Astrocyte (in vitro differentiated cells and primary cell): ENCODE results near the gene SHROOM3. TPM values are rescaled to one million over a fixed set of nuclear protein-coding genes. Genes with fewer than 3 reads are reported as not detected.

Source experiments
- DNase-seq: peaks from one replicate; pipeline ENCODE4 v3.0.0-alpha.2; 2010; ENCODE audit warnings: low read depth
- FAIRE-seq: peaks from 2 replicates; lab custom pipeline; 2011; peaks lifted over from hg19 to GRCh38; lab: Jason Lieb, UNC
- H2AFZ ChIP-seq: 2 replicates; pipeline ENCODE4 v1.6.0; 2012; ENCODE audit warnings: low read depth, low read length, inconsistent platforms
- H3K27ac ChIP-seq: 2 replicates; pipeline ENCODE4 v1.5.1; 2011; ENCODE audit warnings: low read depth, low read length, inconsistent platforms
- H3K27me3 ChIP-seq: 2 replicates; pipeline ENCODE4 v1.6.0; 2011; ENCODE audit warnings: low read length, inconsistent platforms; ENCODE audit not compliant: insufficient read depth
- H3K36me3 ChIP-seq: 2 replicates; pipeline ENCODE4 v1.5.1; 2011; ENCODE audit warnings: low read length, inconsistent platforms; ENCODE audit not compliant: insufficient read depth
- H3K4me1 ChIP-seq: 2 replicates; pipeline ENCODE4 v1.5.1; 2011; ENCODE audit warnings: low read length, inconsistent platforms; ENCODE audit not compliant: insufficient read depth
- H3K4me2 ChIP-seq: 2 replicates; pipeline ENCODE4 v1.6.0; 2012; ENCODE audit warnings: low read length, inconsistent platforms
- H3K4me3 ChIP-seq: 2 replicates; pipeline ENCODE4 v1.5.1; 2011; ENCODE audit warnings: low read depth, mild to moderate bottlenecking, low read length, inconsistent platforms; ENCODE audit not compliant: insufficient read depth
- H3K79me2 ChIP-seq: 2 replicates; pipeline ENCODE4 v1.6.0; 2012; ENCODE audit warnings: mild to moderate bottlenecking, low read length, inconsistent platforms; ENCODE audit not compliant: insufficient read depth
- H3K9ac ChIP-seq: 2 replicates; pipeline ENCODE4 v1.6.0; 2012; ENCODE audit warnings: mild to moderate bottlenecking, low read length, inconsistent platforms
- H3K9me3 ChIP-seq: 2 replicates; pipeline ENCODE4 v1.5.1; 2012; ENCODE audit warnings: low read depth, mild to moderate bottlenecking, low read length, inconsistent platforms; ENCODE audit not compliant: insufficient read depth
- H4K20me1 ChIP-seq: 2 replicates; pipeline ENCODE4 v1.6.0; 2012; ENCODE audit warnings: low read length, inconsistent platforms; ENCODE audit not compliant: insufficient read depth
- H3K27ac Mint-ChIP-seq: one replicate; pipeline ENCODE4 v1.8.0; 2021; ENCODE audit warnings: mild to moderate bottlenecking, mixed read lengths; ENCODE audit not compliant: unreplicated experiment
- H3K27me3 Mint-ChIP-seq: one replicate; pipeline ENCODE4 v1.8.0; 2021; ENCODE audit warnings: low read depth, mixed read lengths; ENCODE audit not compliant: unreplicated experiment
- H3K36me3 Mint-ChIP-seq: one replicate; pipeline ENCODE4 v1.8.0; 2021; ENCODE audit warnings: low read depth, mixed read lengths; ENCODE audit not compliant: unreplicated experiment
- H3K4me1 Mint-ChIP-seq: one replicate; pipeline ENCODE4 v1.8.0; 2021; ENCODE audit warnings: low read depth, mixed read lengths; ENCODE audit not compliant: unreplicated experiment
- H3K4me3 Mint-ChIP-seq: one replicate; pipeline ENCODE4 v1.8.0; 2021; ENCODE audit warnings: mild to moderate bottlenecking, moderate library complexity, mixed read lengths; ENCODE audit not compliant: unreplicated experiment
- H3K9me3 Mint-ChIP-seq: one replicate; pipeline ENCODE4 v1.8.0; 2021; ENCODE audit warnings: mild to moderate bottlenecking, mixed read lengths; ENCODE audit not compliant: unreplicated experiment
- EZH2 ChIP-seq: IDR thresholded peaks from 2 replicates; pipeline ENCODE4 v1.6.1; 2012; ENCODE audit warnings: mild to moderate bottlenecking, low read length, inconsistent platforms; ENCODE audit not compliant: insufficient read depth
- total RNA-seq: library from RNA; stranded (reverse); gene quantifications from 2 replicates; pipeline ENCODE4 v1.2.1, GENCODE V29; 2021
- TF ChIP-seq, protein P1 (sequence below): IDR thresholded peaks from 2 replicates; pipeline ENCODE4 v1.5.1; 2011; ENCODE audit warnings: low read depth, mild to moderate bottlenecking, inconsistent platforms, low read length, moderate library complexity; ENCODE audit not compliant: insufficient read depth

SHROOM3 gene
- total RNA-seq, 1 donor from 2014 or later = 64.6 TPM

DNA sequence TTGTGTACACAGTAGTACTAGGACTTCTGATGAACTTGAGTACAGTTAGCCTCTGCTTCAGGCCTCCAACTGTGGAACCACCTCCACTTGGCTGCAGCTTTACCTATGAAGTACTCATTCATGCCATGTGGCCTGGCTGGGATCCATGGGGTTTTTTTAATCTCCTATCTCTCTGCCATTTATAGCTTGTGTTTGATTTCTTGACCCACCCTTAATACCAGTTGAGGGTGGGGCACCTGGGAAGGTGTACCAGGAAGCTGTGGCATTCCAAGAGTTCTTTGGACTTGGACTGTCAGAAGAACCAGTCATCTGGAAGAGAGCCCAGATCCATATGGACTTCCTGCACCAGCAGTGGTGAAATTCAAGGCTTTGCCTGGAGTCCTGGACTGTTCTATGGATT, 230.1 kb downstream of the SHROOM3 start:
- Histone ChIP-seq H4K20me1 (no peaks in the 10 kb centered on the region), H3K36me3 (no peaks in the 10 kb centered on the region), H3K79me2 (no peaks in the 10 kb centered on the region), H3K27me3 (no peaks in the 10 kb centered on the region), H3K4me2 (peak overlapping the region; percentile 46), H3K9me3 (no peaks in the 10 kb centered on the region), H3K4me1 (peaks cover 6% of the 10 kb centered on the region), H3K9ac (no peak overlapping the region), H3K27ac (no peak overlapping the region), H3K4me3 (no peak overlapping the region), H2AFZ (no peak overlapping the region)
- peak; percentile 76 for DNase-seq
- Mint-ChIP-seq H3K9me3 (no peaks in the 10 kb centered on the region), H3K4me3 (no peak overlapping the region), H3K27ac (no peak overlapping the region), H3K27me3 (no peaks in the 10 kb centered on the region), H3K4me1 (peaks cover 11% of the 10 kb centered on the region), H3K36me3 (peaks cover 17% of the 10 kb centered on the region)
- FAIRE-seq = peak; percentile 49
- TF ChIP-seq, protein P1, sequence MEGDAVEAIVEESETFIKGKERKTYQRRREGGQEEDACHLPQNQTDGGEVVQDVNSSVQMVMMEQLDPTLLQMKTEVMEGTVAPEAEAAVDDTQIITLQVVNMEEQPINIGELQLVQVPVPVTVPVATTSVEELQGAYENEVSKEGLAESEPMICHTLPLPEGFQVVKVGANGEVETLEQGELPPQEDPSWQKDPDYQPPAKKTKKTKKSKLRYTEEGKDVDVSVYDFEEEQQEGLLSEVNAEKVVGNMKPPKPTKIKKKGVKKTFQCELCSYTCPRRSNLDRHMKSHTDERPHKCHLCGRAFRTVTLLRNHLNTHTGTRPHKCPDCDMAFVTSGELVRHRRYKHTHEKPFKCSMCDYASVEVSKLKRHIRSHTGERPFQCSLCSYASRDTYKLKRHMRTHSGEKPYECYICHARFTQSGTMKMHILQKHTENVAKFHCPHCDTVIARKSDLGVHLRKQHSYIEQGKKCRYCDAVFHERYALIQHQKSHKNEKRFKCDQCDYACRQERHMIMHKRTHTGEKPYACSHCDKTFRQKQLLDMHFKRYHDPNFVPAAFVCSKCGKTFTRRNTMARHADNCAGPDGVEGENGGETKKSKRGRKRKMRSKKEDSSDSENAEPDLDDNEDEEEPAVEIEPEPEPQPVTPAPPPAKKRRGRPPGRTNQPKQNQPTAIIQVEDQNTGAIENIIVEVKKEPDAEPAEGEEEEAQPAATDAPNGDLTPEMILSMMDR = no peak
- no peak for TF ChIP-seq EZH2

GRCh38 chr4:76665721-76666120, 230.7 kb downstream of the SHROOM3 start:
- no peaks in the 10 kb centered on the region for H3K27me3 ChIP-seq
- TF ChIP-seq, protein P1 = no peak
- no peak for TF ChIP-seq EZH2
- no peaks in the 10 kb centered on the region for H3K36me3 ChIP-seq
- no peaks in the 10 kb centered on the region for H3K9me3 Mint-ChIP-seq
- H3K27ac Mint-ChIP-seq = no peak overlapping the region
- peaks cover 6% of the 10 kb centered on the region for H3K4me1 ChIP-seq
- no peak overlapping the region for H3K4me2 ChIP-seq
- peak overlapping the region; percentile 17 for H3K4me3 Mint-ChIP-seq
- H3K9ac ChIP-seq = no peak overlapping the region
- H4K20me1 ChIP-seq = no peaks in the 10 kb centered on the region
- H3K9me3 ChIP-seq = no peaks in the 10 kb centered on the region
- H3K27ac ChIP-seq = no peak overlapping the region
- H3K27me3 Mint-ChIP-seq = no peaks in the 10 kb centered on the region
- no peak overlapping the region for H2AFZ ChIP-seq
- H3K4me1 Mint-ChIP-seq = peaks cover 11% of the 10 kb centered on the region
- DNase-seq (no peak), FAIRE-seq (no peak)
- H3K79me2 ChIP-seq = no peaks in the 10 kb centered on the region
- H3K4me3 ChIP-seq = no peak overlapping the region
- H3K36me3 Mint-ChIP-seq = peaks cover 17% of the 10 kb centered on the region

DNA sequence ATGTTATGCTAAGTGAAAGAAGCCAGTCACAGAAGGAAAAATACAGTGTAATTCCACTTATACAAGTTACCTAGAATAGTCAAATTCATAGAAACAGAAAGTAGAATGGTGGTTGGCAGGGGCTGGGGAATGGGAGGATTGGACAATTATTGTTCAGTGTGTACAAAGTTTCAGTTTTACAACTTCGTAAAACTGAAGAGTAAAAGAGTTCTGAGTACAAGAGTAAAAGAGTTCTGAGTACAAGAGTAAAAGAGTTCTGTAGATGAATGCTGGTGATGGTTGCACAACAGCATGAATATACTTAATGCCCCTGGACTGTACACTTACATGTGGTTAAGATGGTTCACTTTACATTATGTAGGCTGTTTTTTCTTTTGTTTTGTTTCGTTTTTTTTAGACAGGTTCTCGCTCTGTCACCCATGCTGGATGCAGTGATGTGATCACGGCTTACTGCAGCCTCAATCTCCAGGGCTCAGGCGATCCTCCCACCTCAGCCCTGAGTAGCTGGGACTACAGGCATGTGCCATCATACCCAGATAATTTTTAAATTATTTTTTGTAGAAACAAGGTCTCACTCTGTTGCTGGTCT, 232.0 kb downstream of the SHROOM3 start:
- Histone ChIP-seq H3K9ac (no peak overlapping the region), H3K4me2 (no peak overlapping the region), H3K27me3 (no peaks in the 10 kb centered on the region), H3K27ac (no peak overlapping the region), H3K36me3 (no peaks in the 10 kb centered on the region), H3K79me2 (no peaks in the 10 kb centered on the region), H2AFZ (no peak overlapping the region), H3K9me3 (no peaks in the 10 kb centered on the region), H4K20me1 (no peaks in the 10 kb centered on the region), H3K4me3 (no peak overlapping the region), H3K4me1 (peaks cover 6% of the 10 kb centered on the region)
- Mint-ChIP-seq H3K9me3 (no peaks in the 10 kb centered on the region), H3K4me1 (peaks cover 12% of the 10 kb centered on the region), H3K36me3 (peaks cover 16% of the 10 kb centered on the region), H3K27ac (no peak overlapping the region), H3K4me3 (no peak overlapping the region), H3K27me3 (no peaks in the 10 kb centered on the region)
- DNase-seq = no peak
- TF ChIP-seq EZH2 = no peak
- TF ChIP-seq, protein P1 = no peak
- FAIRE-seq = no peak
